Measurements from ENCODE around the gene SLC11A1.

SLC11A1 gene

DNA sequence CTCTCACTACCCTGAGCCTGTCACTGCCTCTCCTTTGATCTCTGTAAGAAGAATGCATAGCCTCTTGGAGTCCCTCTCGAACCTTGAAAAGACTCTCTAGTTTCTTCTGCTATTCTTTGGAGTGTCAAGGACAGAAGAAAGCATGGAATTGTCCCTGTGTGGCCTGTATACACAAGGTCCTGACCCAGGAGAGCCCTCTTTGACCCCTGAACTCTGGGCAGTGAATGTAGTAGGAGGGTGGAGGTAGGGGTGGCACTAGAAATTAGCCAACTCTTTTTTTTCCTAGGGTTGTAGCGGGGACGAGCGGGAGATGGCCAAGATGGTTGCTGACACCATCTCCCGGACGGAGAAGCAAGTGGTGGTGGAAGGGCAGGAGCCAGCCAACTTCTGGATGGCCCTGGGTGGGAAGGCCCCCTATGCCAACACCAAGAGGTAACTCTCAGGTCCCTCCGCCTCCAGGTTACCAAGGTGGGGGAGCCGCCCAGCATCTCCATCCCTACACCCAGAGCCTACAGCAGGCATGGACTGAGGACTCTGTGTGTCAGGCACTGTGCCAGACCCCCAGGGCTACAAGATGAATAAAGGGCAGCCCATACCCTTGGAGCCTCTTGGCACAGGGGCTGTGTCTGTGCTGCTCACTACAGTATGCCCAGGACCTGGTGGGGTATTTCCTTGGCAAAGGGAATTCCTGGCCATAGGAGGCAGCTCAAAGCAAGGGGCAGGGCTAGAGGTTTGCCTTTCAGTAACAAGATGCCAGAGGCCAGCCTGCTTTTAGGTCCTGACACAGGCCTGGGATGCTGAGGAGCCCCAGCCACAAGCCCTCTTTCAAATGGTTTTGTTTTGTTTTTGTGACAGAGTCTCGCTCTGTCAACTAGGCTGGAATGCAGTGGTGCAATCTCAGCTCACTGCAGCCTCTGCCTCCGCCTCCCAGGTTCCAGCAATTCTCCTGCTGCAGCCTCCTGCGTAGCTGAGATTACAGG lies 53.2 kb downstream of the SLC11A1 start:
- H3K4me3 ChIP-seq (ENCODE audit: low read depth, low read length), result no peak overlapping the region
- TF ChIP-seq, protein P1, sequence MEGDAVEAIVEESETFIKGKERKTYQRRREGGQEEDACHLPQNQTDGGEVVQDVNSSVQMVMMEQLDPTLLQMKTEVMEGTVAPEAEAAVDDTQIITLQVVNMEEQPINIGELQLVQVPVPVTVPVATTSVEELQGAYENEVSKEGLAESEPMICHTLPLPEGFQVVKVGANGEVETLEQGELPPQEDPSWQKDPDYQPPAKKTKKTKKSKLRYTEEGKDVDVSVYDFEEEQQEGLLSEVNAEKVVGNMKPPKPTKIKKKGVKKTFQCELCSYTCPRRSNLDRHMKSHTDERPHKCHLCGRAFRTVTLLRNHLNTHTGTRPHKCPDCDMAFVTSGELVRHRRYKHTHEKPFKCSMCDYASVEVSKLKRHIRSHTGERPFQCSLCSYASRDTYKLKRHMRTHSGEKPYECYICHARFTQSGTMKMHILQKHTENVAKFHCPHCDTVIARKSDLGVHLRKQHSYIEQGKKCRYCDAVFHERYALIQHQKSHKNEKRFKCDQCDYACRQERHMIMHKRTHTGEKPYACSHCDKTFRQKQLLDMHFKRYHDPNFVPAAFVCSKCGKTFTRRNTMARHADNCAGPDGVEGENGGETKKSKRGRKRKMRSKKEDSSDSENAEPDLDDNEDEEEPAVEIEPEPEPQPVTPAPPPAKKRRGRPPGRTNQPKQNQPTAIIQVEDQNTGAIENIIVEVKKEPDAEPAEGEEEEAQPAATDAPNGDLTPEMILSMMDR (IDR thresholded peaks at IDR 0.05; ENCODE audit: insufficient read depth, low read length, missing control alignments), result no peak
- POLR2A ChIA-PET, result no interaction called here
- DNase-seq (ENCODE audit: low read depth, low spot score), result no peak
- CTCF ChIA-PET, result no interaction called here

- no peak for DNase-seq (ENCODE audit: low read depth, low spot score)
- POLR2A ChIA-PET, result no interaction called here
- CTCF ChIA-PET, result no interaction called here
- no peak overlapping the region for H3K4me3 ChIP-seq (ENCODE audit: low read depth, low read length)
- TF ChIP-seq, protein P1 (IDR thresholded peaks at IDR 0.05; ENCODE audit: insufficient read depth, low read length, missing control alignments), result no peak
These were observed 54.9 kb downstream of the SLC11A1 start for GRCh38 chr2:218436992-218437391.

DNA sequence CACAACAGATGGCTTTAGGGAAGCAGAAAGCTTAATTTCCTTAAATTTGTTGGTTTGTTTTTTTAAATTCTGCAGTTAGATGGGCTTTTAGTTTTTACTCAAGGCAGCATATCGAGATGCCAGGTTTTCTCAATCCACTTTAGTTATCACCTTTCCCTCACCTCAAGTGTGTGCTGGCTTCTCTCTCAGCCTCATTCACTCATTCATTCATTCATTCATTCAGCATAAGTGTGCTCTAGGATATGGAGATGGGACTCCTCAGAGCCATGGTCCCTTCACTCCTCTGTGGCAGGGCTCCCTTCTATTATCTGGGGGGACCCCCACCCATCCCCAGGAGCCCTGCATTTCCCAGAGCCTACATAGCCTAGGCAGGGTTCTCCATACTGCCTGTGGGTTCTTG lies 55.9 kb downstream of the SLC11A1 start:
- no peak overlapping the region for H3K4me3 ChIP-seq (ENCODE audit: low read depth, low read length)
- ChIA-PET CTCF (no interaction called here), POLR2A (no interaction called here)
- TF ChIP-seq, protein P1 (IDR thresholded peaks at IDR 0.05; ENCODE audit: insufficient read depth, low read length, missing control alignments), result no peak
- DNase-seq (ENCODE audit: low read depth, low spot score), result no peak

GRCh38 chr2:218438596-218438995 lies 56.5 kb downstream of the SLC11A1 start:
- no peak overlapping the region for H3K4me3 ChIP-seq (ENCODE audit: low read depth, low read length)
- DNase-seq (ENCODE audit: low read depth, low spot score), result no peak
- TF ChIP-seq, protein P1 (IDR thresholded peaks at IDR 0.05; ENCODE audit: insufficient read depth, low read length, missing control alignments), result no peak
- ChIA-PET POLR2A (no interaction called here), CTCF (no interaction called here)

GRCh38 chr2:218444692-218445357 lies 62.8 kb downstream of the SLC11A1 start:
- ChIA-PET POLR2A (no interaction called here), CTCF (interaction anchor here (1.5 to 1.7 kb wide), 2 partner anchors 20 to 143 kb away, joined by 4 to 9 read pairs; no protein-coding TSS in a partner anchor)

More at GRCh38 chr2:218444692-218445357, 62.8 kb downstream of the SLC11A1 start:
- no peak overlapping the region for H3K4me3 ChIP-seq (ENCODE audit: low read depth, low read length)
- TF ChIP-seq, protein P1 (IDR thresholded peaks at IDR 0.05; ENCODE audit: insufficient read depth, low read length, missing control alignments), result no peak
- DNase-seq (ENCODE audit: low read depth, low spot score), result no peak

Data from AG04449 (cell line).